ENCODE data around the gene FAM53A. TPM values are rescaled to one million over a fixed set of nuclear protein-coding genes. Genes with fewer than 3 reads are reported as not detected.

Gene FAM53A
- total RNA-seq, 2 donors from 2014 or later: 1.8 to 2.6 TPM

GRCh38 chr4:1624519-1624910 lies 59.6 kb downstream of the FAM53A start:
- no peaks in the 10 kb centered on the region for H3K27me3 Mint-ChIP-seq

GRCh38 chr4:1623821-1624518 lies 60.1 kb downstream of the FAM53A start:
- no peak overlapping the region for H3K27ac Mint-ChIP-seq
- H3K4me1 Mint-ChIP-seq: peaks cover 6% of the 10 kb centered on the region
- H3K27me3 Mint-ChIP-seq: no peaks in the 10 kb centered on the region
- no peak for ATAC-seq (replicated peaks)
- no peaks in the 10 kb centered on the region for H3K9me3 Mint-ChIP-seq
- H3K4me3 Mint-ChIP-seq: no peak overlapping the region
- no peaks in the 10 kb centered on the region for H3K36me3 Mint-ChIP-seq (ENCODE audit: low read depth)

More at GRCh38 chr4:1624519-1624910, 59.6 kb downstream of the FAM53A start:
- Mint-ChIP-seq H3K9me3 (no peaks in the 10 kb centered on the region), H3K27ac (no peak overlapping the region), H3K36me3 (ENCODE audit: low read depth) (no peaks in the 10 kb centered on the region), H3K4me1 (peaks cover 6% of the 10 kb centered on the region), H3K4me3 (no peak overlapping the region)
- ATAC-seq (replicated peaks): no peak

- peaks cover 6% of the 10 kb centered on the region for H3K4me1 Mint-ChIP-seq
- H3K36me3 Mint-ChIP-seq (ENCODE audit: low read depth): no peaks in the 10 kb centered on the region
- H3K4me3 Mint-ChIP-seq: no peak overlapping the region
- ATAC-seq (replicated peaks): no peak
- H3K27me3 Mint-ChIP-seq: no peaks in the 10 kb centered on the region
- no peaks in the 10 kb centered on the region for H3K9me3 Mint-ChIP-seq
- no peak overlapping the region for H3K27ac Mint-ChIP-seq
These were observed 60.7 kb downstream of the FAM53A start for GRCh38 chr4:1623400-1623799.

GRCh38 chr4:1622956-1623355 lies 61.2 kb downstream of the FAM53A start:
- Mint-ChIP-seq H3K27ac (no peak overlapping the region), H3K4me3 (no peak overlapping the region), H3K27me3 (no peaks in the 10 kb centered on the region), H3K36me3 (ENCODE audit: low read depth) (no peaks in the 10 kb centered on the region), H3K4me1 (peaks cover 6% of the 10 kb centered on the region), H3K9me3 (no peaks in the 10 kb centered on the region)
- no peak for ATAC-seq (replicated peaks)

GRCh38 chr4:1622238-1622637 lies 61.9 kb downstream of the FAM53A start:
- Mint-ChIP-seq H3K27ac (no peak overlapping the region), H3K4me1 (peaks cover 6% of the 10 kb centered on the region), H3K27me3 (no peaks in the 10 kb centered on the region), H3K4me3 (no peak overlapping the region), H3K9me3 (no peaks in the 10 kb centered on the region), H3K36me3 (ENCODE audit: low read depth) (no peaks in the 10 kb centered on the region)
- ATAC-seq (replicated peaks): no peak

- H3K27me3 Mint-ChIP-seq: no peaks in the 10 kb centered on the region
- no peak overlapping the region for H3K27ac Mint-ChIP-seq
- no peaks in the 10 kb centered on the region for H3K9me3 Mint-ChIP-seq
- H3K4me1 Mint-ChIP-seq: peaks cover 6% of the 10 kb centered on the region
- no peaks in the 10 kb centered on the region for H3K36me3 Mint-ChIP-seq (ENCODE audit: low read depth)
- ATAC-seq (replicated peaks): no peak
- no peak overlapping the region for H3K4me3 Mint-ChIP-seq
These were observed 62.6 kb downstream of the FAM53A start for GRCh38 chr4:1621526-1621925.

- Mint-ChIP-seq H3K9me3 (peaks cover 7% of the 10 kb centered on the region), H3K27ac (no peak overlapping the region), H3K4me1 (peaks cover 24% of the 10 kb centered on the region), H3K36me3 (ENCODE audit: low read depth) (no peaks in the 10 kb centered on the region), H3K27me3 (no peaks in the 10 kb centered on the region), H3K4me3 (no peak overlapping the region)
- no peak for ATAC-seq (replicated peaks)
These were observed 64.9 kb downstream of the FAM53A start for GRCh38 chr4:1619151-1619672.

- no peak for ATAC-seq (replicated peaks)
These were observed 65.7 kb downstream of the FAM53A start for GRCh38 chr4:1618438-1618837.

GRCh38 chr4:1616557-1616930 lies 67.6 kb downstream of the FAM53A start:
- Mint-ChIP-seq H3K27me3 (no peaks in the 10 kb centered on the region), H3K27ac (no peak overlapping the region), H3K36me3 (ENCODE audit: low read depth) (no peaks in the 10 kb centered on the region), H3K4me3 (no peak overlapping the region), H3K9me3 (peaks cover 7% of the 10 kb centered on the region), H3K4me1 (peaks cover 24% of the 10 kb centered on the region)
- ATAC-seq (replicated peaks): no peak

More at GRCh38 chr4:1618438-1618837, 65.7 kb downstream of the FAM53A start:
- H3K4me3 Mint-ChIP-seq: no peak overlapping the region
- no peaks in the 10 kb centered on the region for H3K36me3 Mint-ChIP-seq (ENCODE audit: low read depth)
- H3K9me3 Mint-ChIP-seq: peaks cover 7% of the 10 kb centered on the region
- no peak overlapping the region for H3K27ac Mint-ChIP-seq
- peaks cover 24% of the 10 kb centered on the region for H3K4me1 Mint-ChIP-seq
- H3K27me3 Mint-ChIP-seq: no peaks in the 10 kb centered on the region

- Mint-ChIP-seq H3K36me3 (ENCODE audit: low read depth) (no peaks in the 10 kb centered on the region), H3K4me3 (no peak overlapping the region), H3K4me1 (peaks cover 24% of the 10 kb centered on the region), H3K27me3 (no peaks in the 10 kb centered on the region), H3K9me3 (peaks cover 7% of the 10 kb centered on the region), H3K27ac (peak overlapping the region; percentile 17)
- ATAC-seq (replicated peaks): no peak
These were observed 68.1 kb downstream of the FAM53A start for GRCh38 chr4:1615786-1616556.

GRCh38 chr4:1614854-1615595 lies 69.1 kb downstream of the FAM53A start:
- Mint-ChIP-seq H3K36me3 (ENCODE audit: low read depth) (no peaks in the 10 kb centered on the region), H3K9me3 (peaks cover 7% of the 10 kb centered on the region), H3K4me1 (peaks cover 18% of the 10 kb centered on the region), H3K27ac (no peak overlapping the region), H3K4me3 (no peak overlapping the region), H3K27me3 (no peaks in the 10 kb centered on the region)
- ATAC-seq (replicated peaks): no peak

- Mint-ChIP-seq H3K27ac (no peak overlapping the region), H3K36me3 (ENCODE audit: low read depth) (no peaks in the 10 kb centered on the region), H3K9me3 (peaks cover 7% of the 10 kb centered on the region), H3K27me3 (no peaks in the 10 kb centered on the region), H3K4me1 (peaks cover 18% of the 10 kb centered on the region), H3K4me3 (no peak overlapping the region)
- ATAC-seq (replicated peaks): no peak
These were observed 69.6 kb downstream of the FAM53A start for GRCh38 chr4:1614502-1614853.

GRCh38 chr4:1614049-1614448 lies 70.1 kb downstream of the FAM53A start:
- peaks cover 18% of the 10 kb centered on the region for H3K4me1 Mint-ChIP-seq
- no peak overlapping the region for H3K4me3 Mint-ChIP-seq
- H3K27ac Mint-ChIP-seq: no peak overlapping the region
- peaks cover 7% of the 10 kb centered on the region for H3K9me3 Mint-ChIP-seq
- no peaks in the 10 kb centered on the region for H3K36me3 Mint-ChIP-seq (ENCODE audit: low read depth)
- no peak for ATAC-seq (replicated peaks)
- no peaks in the 10 kb centered on the region for H3K27me3 Mint-ChIP-seq

GRCh38 chr4:1613099-1613495 lies 71.0 kb downstream of the FAM53A start:
- ATAC-seq (replicated peaks): no peak
- no peaks in the 10 kb centered on the region for H3K36me3 Mint-ChIP-seq (ENCODE audit: low read depth)
- no peak overlapping the region for H3K27ac Mint-ChIP-seq
- no peak overlapping the region for H3K4me3 Mint-ChIP-seq
- peaks cover 7% of the 10 kb centered on the region for H3K9me3 Mint-ChIP-seq
- H3K27me3 Mint-ChIP-seq: no peaks in the 10 kb centered on the region
- peaks cover 18% of the 10 kb centered on the region for H3K4me1 Mint-ChIP-seq
